K562 (cell line): ENCODE measurements around the gene SLC6A1.

Source experiments
- ARID2 ChIP-seq: fragments of 450-650 bp; IDR thresholded peaks from 2 replicates; pipeline ENCODE4 v1.6.1; 2017; ENCODE audit warnings: antibody characterized with exemption, mild to moderate bottlenecking
- CCAR2 ChIP-seq: fragments of 200-400 bp; formaldehyde crosslinking; IDR thresholded peaks from 2 replicates; pipeline ENCODE4 v1.6.1; 2017; ENCODE audit warnings: mild to moderate bottlenecking, low read depth, low read length
- CTCF ChIP-seq, 3 experiments: IDR thresholded peaks in 2 of 3; conservative IDR thresholded peaks in 1 of 3; 2 replicates each; pipeline ENCODE4 v1.5.1; 2011 to 2012; ENCODE audit warnings: low read length in 3 of 3, mild to moderate bottlenecking in 3 of 3, control low read depth in 2 of 3, improper control_type of control experiment in 1 of 3, inconsistent platforms in 1 of 3, low read depth in 1 of 3, mixed read lengths in 1 of 3, moderate library complexity in 1 of 3; ENCODE audit not compliant: insufficient read depth in 2 of 3
- ELF1 ChIP-seq: fragments of 200-800 bp; sonication (Bioruptor generic); IDR thresholded peaks from 2 replicates; pipeline ENCODE4 v1.6.1; 2016; ENCODE audit warnings: missing genetic modification characterization, missing compliant biosample characterization
- FOXO4 ChIP-seq: fragments of 450-650 bp; formaldehyde crosslinking; IDR thresholded peaks from 2 replicates; pipeline ENCODE4 v1.4.0; 2020; ENCODE audit warnings: mild to moderate bottlenecking, moderate library complexity
- HDAC6 ChIP-seq: IDR thresholded peaks from 2 replicates; pipeline ENCODE4 v1.6.1; 2012; ENCODE audit warnings: low read depth, mild to moderate bottlenecking, control low read depth, inconsistent platforms, low read length, moderate library complexity
- MAX ChIP-seq: sonication (generic); formaldehyde crosslinking; IDR thresholded peaks from 2 replicates; pipeline ENCODE4 v1.9.0; 2022; ENCODE audit warnings: mild to moderate bottlenecking, missing genetic modification reagents
- YY1 ChIP-seq, 3 experiments: IDR thresholded peaks; 2 replicates each; pipeline ENCODE4 v1.6.1; 2011; ENCODE audit warnings: low read length in 2 of 3, mild to moderate bottlenecking in 2 of 3, moderate library complexity in 2 of 3, borderline replicate concordance in 1 of 3, control low read depth in 1 of 3, low read depth in 1 of 3; ENCODE audit not compliant: insufficient read depth in 3 of 3, insufficient replicate concordance in 2 of 3, control insufficient read depth in 1 of 3, insufficient read length in 1 of 3; ENCODE audit errors: extremely low read depth in 1 of 3
- ZNF23 ChIP-seq: fragments of 250-450 bp; sonication (Bioruptor Pico); IDR thresholded peaks from 2 replicates; pipeline ENCODE4 v1.4.0; 2020; ENCODE audit warnings: mild to moderate bottlenecking
- ZNF766 ChIP-seq: fragments of 200-800 bp; sonication (Bioruptor generic); conservative IDR thresholded peaks from 2 replicates; pipeline ENCODE4 v1.6.1; 2016; ENCODE audit warnings: missing genetic modification characterization, missing compliant biosample characterization
- TF ChIP-seq, protein P1 (sequence below), 2 experiments: fragments of 450-650 bp; formaldehyde crosslinking in 1 of 2; IDR thresholded peaks; 2 replicates each; pipeline versions ENCODE4 v1.4.0 to v1.6.1; 2014 to 2020; ENCODE audit warnings: mild to moderate bottlenecking in 2 of 2, borderline replicate concordance in 1 of 2, low read depth in 1 of 2
- TF ChIP-seq, protein P2 (sequence below): sonication (generic); formaldehyde crosslinking; IDR thresholded peaks from 2 replicates; pipeline ENCODE4 v1.8.1; 2023; ENCODE audit warnings: mild to moderate bottlenecking, missing genetic modification reagents

GRCh38 chr3:11053926-11054503, 61.5 kb downstream of the SLC6A1 start:
- TF ChIP-seq MAX (no peak), ZNF23 (CRISPR knock-in tag) (no peak), FOXO4 (CRISPR knock-in tag) (no peak), ARID2 (no peak), ELF1 (tag) (no peak), CTCF (IDR thresholded peaks at IDR 0.05 in 2 of 3, conservative IDR thresholded peaks at IDR 0.05 in 1 of 3; ENCODE audit: insufficient read depth in 2 of 3, low read depth in 1 of 3, low read length in 3 of 3) (no peak), HDAC6 (no peak), ZNF766 (CRISPR knock-in tag) (no peak), YY1 (IDR thresholded peaks at IDR 0.05; ENCODE audit: borderline replicate concordance in 1 of 3, control insufficient read depth in 1 of 3, extremely low read depth in 1 of 3, insufficient read depth in 3 of 3, insufficient read length in 1 of 3, insufficient replicate concordance in 2 of 3, low read depth in 1 of 3, low read length in 2 of 3) (no peak), CCAR2 (no peak)
- TF ChIP-seq, protein P1, sequence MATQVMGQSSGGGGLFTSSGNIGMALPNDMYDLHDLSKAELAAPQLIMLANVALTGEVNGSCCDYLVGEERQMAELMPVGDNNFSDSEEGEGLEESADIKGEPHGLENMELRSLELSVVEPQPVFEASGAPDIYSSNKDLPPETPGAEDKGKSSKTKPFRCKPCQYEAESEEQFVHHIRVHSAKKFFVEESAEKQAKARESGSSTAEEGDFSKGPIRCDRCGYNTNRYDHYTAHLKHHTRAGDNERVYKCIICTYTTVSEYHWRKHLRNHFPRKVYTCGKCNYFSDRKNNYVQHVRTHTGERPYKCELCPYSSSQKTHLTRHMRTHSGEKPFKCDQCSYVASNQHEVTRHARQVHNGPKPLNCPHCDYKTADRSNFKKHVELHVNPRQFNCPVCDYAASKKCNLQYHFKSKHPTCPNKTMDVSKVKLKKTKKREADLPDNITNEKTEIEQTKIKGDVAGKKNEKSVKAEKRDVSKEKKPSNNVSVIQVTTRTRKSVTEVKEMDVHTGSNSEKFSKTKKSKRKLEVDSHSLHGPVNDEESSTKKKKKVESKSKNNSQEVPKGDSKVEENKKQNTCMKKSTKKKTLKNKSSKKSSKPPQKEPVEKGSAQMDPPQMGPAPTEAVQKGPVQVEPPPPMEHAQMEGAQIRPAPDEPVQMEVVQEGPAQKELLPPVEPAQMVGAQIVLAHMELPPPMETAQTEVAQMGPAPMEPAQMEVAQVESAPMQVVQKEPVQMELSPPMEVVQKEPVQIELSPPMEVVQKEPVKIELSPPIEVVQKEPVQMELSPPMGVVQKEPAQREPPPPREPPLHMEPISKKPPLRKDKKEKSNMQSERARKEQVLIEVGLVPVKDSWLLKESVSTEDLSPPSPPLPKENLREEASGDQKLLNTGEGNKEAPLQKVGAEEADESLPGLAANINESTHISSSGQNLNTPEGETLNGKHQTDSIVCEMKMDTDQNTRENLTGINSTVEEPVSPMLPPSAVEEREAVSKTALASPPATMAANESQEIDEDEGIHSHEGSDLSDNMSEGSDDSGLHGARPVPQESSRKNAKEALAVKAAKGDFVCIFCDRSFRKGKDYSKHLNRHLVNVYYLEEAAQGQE (IDR thresholded peaks at IDR 0.05; ENCODE audit: borderline replicate concordance) = no peak
- TF ChIP-seq, protein P1 (CRISPR knock-in tag; IDR thresholded peaks at IDR 0.05; ENCODE audit: low read depth) = no peak
- TF ChIP-seq, protein P2, sequence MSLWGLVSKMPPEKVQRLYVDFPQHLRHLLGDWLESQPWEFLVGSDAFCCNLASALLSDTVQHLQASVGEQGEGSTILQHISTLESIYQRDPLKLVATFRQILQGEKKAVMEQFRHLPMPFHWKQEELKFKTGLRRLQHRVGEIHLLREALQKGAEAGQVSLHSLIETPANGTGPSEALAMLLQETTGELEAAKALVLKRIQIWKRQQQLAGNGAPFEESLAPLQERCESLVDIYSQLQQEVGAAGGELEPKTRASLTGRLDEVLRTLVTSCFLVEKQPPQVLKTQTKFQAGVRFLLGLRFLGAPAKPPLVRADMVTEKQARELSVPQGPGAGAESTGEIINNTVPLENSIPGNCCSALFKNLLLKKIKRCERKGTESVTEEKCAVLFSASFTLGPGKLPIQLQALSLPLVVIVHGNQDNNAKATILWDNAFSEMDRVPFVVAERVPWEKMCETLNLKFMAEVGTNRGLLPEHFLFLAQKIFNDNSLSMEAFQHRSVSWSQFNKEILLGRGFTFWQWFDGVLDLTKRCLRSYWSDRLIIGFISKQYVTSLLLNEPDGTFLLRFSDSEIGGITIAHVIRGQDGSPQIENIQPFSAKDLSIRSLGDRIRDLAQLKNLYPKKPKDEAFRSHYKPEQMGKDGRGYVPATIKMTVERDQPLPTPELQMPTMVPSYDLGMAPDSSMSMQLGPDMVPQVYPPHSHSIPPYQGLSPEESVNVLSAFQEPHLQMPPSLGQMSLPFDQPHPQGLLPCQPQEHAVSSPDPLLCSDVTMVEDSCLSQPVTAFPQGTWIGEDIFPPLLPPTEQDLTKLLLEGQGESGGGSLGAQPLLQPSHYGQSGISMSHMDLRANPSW (CRISPR knock-in tag) = no peak
